ENCODE data around the gene TMEM39B.
"Not testable (repeated sequence)": the region's sequence is repeated elsewhere in the genome, so short reads cannot be mapped to it uniquely, and the experiment has no call there.

The TMEM39B gene

GRCh38 chr1:32071758-32072621, 749 bp upstream of the TMEM39B start:
- DNase-seq = no peak

- peak; percentile 48 for DNase-seq
These were observed 825 bp downstream of the TMEM39B start for GRCh38 chr1:32073299-32074229.

GRCh38 chr1:32074841-32075240, 2.1 kb downstream of the TMEM39B start:
- DNase-seq = no peak

DNA sequence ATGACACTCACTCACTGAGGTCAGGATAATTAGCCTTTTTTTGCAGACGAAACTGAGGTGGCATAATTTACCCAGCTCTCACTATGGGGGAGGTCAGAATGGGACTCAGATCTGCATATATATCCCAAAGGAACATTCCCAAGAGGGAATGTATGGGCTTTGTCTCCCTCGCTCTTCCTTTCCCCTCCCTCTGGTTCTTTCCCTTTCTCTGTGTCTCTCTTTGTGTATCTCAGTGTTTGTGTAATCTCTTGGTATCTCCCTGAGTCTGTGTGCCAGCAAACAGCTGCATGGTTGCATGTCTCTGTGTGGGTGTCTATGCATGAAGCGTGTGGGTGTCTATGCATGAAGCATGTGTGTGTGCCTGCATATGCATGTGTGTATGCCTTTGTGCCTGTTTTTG, 4.7 kb downstream of the TMEM39B start:
- no peak for DNase-seq

DNA sequence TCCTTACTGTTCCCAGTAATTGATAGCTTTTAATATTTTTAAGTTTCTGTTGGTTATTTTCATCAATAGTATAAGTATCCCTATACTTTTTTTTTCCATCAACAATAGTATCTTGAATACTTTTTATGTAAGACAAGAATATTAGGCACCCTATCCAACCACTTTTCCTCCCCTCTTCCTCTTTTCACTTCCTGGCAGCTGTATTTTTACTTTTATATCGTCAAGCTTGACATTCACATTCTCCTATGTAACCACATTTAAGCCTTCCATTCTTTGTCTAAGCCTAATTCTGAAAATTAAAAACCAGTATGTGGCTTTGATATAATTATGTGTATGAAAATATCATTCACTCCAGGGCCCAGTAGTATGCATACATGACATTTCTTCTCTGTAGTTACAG, 9.3 kb downstream of the TMEM39B start:
- DNase-seq = no peak

- DNase-seq = not testable (repeated sequence)
These were observed 13.6 kb downstream of the TMEM39B start for GRCh38 chr1:32086381-32086780.

DNA sequence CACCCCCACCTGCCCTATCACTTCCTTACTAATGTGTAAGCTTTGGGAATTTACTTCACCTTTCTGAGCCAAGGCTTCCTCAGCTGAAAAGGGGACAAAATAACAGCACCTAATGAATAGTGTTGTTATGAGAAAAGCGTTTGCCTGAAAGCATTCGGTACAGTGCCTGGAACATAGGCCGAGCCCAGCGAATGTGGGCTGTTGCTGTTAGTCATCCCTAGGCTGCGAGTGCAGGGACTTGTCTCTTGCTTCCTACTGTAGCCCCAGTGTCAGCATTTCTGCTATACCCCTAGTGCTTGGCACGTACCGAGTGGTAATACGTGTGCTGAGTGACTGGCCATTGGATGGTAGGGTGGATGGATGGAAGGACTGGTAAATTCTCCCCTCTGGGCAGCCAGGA, 18.4 kb downstream of the TMEM39B start:
- no peak for DNase-seq

GRCh38 chr1:32091591-32091990, 18.9 kb downstream of the TMEM39B start:
- DNase-seq = no peak

GRCh38 chr1:32094746-32095521, 22.2 kb downstream of the TMEM39B start:
- no peak for DNase-seq

DNA sequence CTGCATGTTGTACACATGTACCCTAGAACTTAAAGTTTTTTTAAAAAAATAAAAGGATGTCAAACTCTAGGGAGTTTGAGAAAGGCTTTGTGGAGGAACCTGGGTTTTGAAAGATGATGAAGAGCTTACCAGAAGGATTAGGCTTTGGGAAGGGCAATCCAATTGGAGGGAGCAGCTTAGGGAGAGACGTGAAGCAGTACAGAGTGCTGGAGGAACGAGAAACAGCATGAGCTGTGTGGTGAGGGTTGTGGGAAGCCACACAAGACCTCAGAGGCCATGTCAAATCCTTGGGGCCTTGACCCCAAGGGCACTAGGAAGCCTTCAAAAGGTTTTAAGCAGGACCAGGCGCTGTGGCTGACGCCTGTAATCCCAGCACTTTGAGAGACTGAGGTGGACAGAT, 26.7 kb downstream of the TMEM39B start:
- no peak for DNase-seq

GRCh38 chr1:32100359-32100758, 27.6 kb downstream of the TMEM39B start:
- DNase-seq = no peak

GRCh38 chr1:32100807-32101708, 28.3 kb downstream of the TMEM39B start:
- DNase-seq = no peak

DNA sequence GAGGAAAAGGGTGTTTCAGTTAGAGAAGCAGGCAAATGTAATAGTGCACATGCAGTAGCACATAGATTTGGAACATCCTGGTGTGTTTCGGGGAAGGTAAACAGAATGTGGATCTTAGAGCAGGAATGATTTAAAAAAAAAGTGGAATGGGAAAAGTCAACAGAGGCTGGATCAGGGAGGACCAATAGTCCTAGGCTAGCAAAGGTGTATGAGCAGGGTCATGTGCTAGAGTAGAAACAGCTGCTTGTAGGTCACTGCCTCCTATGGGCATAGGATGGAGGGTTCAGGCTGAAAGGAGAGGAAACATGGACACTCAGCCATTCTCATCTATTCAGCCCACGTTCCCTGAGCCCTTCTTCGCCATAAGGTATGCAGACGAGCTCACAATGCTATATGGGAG, 31.4 kb downstream of the TMEM39B start:
- DNase-seq = no peak

DNA sequence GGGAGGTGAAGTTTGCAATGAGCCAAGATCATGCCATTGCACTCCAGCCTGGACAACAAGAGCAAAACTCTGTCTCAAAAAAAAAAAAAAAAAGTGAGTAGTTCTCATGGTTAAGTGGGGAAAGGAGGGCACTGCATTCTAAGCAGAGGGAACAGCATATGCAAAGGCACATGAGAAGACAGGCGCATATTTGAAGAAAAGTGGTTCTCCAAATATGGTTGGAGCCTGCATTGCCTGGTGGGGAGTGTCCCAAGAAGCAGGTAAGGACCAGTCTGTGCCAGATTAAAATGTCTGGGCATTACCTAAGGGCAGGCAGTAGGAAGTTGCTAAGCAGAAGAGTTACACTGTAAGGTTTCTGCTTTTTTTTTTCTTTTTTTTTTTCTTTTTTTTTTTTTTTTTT, 32.6 kb downstream of the TMEM39B start:
- DNase-seq = no peak

GRCh38 chr1:32106663-32107275, 34.0 kb downstream of the TMEM39B start:
- no peak for DNase-seq

GRCh38 chr1:32107742-32108661, 35.3 kb downstream of the TMEM39B start, which contains the start of gene KPNA6:
Gene KPNA6 (plus strand): TSS chr1:32108056. CDS start chr1:32108131, 75 bp downstream.
- peak; percentile 88 for DNase-seq

- no peak for DNase-seq
These were observed 38.4 kb downstream of the TMEM39B start for GRCh38 chr1:32111040-32111623.

DNA sequence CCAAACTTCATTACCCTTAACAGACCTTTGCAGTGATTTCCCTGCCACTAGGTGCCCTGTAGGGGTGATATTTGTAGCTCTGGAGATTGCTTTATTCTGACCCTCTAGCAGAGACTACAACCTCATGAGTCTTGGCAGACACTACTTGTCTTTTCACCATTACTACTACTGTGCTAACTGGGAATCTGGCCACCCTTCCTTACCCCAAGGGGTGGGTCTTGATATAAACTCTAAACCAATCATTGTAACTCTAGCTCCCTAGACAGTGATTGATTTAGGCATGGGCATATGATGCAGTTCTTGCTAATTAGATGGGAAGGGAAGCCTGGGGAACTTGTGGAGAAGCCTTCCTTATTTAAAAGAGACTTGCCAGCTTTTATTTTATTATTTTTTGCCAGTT, 39.0 kb downstream of the TMEM39B start:
- DNase-seq = no peak

DNA sequence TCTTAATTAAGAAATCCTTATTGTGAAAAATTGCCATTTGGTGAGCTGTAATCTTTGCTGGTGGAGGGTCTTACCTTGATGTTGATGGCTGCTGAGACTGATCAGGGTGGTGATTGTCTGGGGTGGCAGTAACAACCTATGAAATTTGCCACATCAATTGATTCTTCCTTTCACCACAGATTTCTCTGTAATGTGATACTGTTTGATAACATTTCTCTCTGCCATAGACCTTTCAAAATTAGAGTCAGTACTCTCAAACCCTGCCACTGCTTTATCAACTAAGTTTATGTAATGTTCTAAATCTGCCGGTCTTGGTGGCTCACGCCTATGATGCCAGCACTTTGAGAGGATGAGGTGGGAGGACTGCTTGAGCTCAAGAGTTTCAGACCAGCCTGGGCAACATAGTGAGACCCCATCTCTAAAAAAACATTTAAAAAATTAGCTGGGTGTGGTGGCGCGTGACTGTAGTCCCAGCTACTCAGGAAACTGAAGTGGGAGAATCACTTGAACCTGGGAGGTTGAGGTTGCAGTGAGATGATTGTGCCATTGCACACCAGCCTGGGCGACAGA, 40.2 kb downstream of the TMEM39B start:
- DNase-seq = no peak

All from NCI-H2029 treated with DMSO at 0.1 percent for 48 hours (cell line).